ENCODE data around the gene MRPL34.

The MRPL34 gene

DNA sequence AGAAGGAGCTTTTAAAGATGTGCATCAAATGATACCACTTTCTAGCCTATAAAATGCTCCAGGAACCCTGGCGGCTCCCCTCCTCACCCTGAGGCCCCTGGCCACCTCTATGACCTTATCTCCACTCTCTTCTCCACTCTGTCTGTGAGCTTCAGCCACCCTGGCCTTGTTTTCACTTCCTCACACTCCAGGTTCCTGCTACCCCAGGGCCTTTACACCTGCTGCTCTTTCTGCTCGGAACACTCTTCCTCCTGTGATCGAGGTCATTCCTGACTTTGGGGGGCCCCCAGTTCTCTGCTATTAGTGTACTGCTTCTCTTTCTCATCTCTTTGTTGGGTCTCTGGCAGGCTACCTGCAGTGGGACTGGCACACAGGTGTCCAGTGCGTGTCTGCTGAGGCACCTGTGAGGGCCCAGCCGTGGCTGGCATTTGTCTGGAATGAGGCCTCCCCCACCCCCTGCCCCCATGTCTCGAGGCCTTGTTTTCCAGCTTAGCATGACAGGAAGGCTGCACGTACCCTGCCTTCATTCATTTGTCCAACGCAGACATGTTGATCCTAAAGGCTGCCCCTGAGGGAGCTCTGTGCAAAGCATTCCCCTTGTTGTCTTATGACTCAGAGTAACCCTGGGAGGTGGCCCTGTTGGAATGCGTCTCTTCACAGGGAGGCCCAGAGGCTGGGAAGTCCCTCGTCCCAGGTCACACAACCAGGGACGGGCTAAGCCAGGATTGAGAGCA is 6.0 kb downstream of the MRPL34 start:
- DNase-seq, result no peak

GRCh38 chr19:17312189-17313113 is 6.8 kb downstream of the MRPL34 start:
- DNase-seq, result no peak

DNA sequence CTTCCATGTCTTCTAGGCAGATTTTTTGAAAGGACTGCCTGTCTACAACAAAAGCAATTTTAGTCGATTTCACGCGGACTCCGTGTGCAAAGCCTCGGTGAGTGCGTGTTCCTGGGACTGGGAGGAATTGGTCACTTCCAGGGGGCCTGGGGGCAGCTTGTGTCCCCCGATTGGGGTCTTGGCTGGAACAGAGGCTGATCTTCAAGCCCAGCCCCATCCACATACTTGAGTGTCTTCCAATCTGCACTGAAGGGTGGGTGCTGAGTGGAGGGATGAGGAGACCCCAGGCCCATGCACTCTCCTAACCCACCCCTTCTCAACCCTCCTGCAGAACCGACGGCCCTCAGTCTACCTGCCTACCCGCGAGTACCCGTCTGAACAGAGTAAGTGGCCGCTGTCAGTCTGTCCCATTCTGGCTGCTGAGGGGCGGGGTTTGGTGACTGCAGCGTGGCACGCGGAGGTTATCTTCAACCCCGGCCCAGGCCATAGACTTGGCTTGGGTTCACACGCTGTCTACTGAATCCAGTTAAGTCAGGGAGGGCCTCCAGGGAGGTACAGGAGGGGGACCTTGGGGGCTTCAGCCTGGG is 8.4 kb downstream of the MRPL34 start:
- no peak for DNase-seq

- no peak for DNase-seq
These were observed 13.3 kb downstream of the MRPL34 start for GRCh38 chr19:17318966-17319365.

GRCh38 chr19:17319473-17320238 is 14.0 kb downstream of the MRPL34 start:
- no peak for DNase-seq

- no peak for DNase-seq
These were observed 14.8 kb downstream of the MRPL34 start for GRCh38 chr19:17320435-17320834.

GRCh38 chr19:17321655-17322489 is 16.2 kb downstream of the MRPL34 start:
- DNase-seq, result no peak

- no peak for DNase-seq
These were observed 17.2 kb downstream of the MRPL34 start for GRCh38 chr19:17322854-17323253.

GRCh38 chr19:17323300-17323963 is 17.8 kb downstream of the MRPL34 start:
- no peak for DNase-seq

GRCh38 chr19:17323964-17324332 is 18.3 kb downstream of the MRPL34 start:
- no peak for DNase-seq

DNA sequence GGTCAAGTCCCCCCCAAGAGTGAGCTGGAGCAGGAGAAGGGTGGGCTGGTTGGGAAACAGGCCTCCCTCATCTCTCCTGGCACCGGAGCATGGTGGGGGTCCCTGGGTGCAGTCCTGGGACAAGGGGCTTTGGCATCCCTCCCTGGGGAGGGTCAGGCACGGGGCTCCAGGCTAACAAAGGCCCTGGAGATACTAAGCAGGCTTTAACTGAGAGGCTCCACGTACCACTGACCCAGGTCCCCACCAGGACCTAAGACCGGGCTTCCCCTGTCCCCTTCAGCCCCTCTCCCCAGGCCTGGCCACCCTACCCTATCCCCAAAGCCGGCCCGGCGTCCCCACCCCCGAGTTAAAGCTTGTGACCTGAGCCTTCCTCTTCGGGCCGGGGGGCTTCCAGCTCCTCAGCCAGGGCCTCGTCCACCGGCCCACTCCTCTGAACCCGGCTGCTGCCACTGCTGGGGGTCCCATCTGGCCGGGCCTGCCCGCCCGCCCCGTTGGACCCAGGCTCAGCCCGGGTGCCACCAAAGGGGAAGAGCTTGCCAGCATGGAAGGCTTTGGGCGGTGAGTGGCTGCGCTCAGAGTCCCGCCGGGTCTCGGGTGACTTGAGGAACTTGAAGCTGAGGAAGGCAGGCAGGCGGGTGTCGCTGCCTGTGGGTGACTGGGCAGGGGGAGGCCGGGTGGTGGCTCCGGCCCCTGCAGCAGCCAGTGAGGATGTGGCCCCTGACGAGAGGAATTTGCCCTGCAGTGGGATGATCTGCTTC is 18.9 kb downstream of the MRPL34 start:
- no peak for DNase-seq

GRCh38 chr19:17325133-17325532 is 19.5 kb downstream of the MRPL34 start:
- DNase-seq, result no peak

GRCh38 chr19:17325881-17326594 is 20.4 kb downstream of the MRPL34 start:
- no peak for DNase-seq

DNA sequence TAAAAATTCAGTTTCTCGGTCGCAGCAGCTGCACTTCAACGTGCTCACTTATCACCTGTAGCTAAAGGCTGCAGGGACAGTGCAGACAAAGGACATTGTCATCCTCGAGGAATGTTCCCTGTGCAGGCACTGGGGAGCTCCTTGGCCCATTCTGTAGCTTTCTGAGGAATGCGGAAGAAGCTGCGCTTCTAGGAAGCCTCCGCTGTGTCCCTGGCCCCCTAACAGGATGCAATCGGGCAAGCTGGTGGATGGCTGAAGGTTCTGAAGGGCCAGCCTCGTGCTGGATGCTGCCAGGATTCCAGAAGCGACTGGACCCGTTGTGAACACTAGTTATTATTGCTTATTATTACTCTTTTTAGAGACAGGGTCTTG is 20.9 kb downstream of the MRPL34 start:
- no peak for DNase-seq

DNA sequence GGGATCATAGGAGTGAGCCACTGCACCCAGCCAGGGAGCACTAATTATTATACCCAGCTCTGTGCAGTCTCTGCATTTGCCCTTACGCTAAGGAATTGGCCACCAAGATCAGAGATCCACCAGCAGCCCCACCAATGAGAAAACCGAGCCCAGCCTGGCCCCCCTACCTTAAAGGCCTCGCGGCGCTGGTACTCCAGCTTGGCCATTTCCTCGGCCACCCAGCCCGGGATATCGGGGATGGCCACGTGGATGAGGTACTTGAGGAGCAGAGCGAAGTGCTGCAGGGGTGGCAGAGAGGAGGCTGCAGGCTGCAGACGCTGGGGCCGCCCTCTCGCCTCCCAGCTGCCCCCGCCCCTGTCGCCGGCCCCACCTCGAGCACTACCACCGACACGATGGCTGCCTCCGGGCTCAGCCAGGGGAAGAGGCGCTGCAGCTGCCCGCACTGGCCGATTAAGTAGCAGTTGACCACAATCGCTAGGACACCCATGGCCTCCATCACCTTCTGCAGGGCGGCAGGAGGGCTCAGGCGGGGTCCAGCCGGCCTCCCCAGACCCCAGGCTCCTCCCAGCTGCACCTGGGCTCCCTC is 21.5 kb downstream of the MRPL34 start:
- no peak for DNase-seq

DNA sequence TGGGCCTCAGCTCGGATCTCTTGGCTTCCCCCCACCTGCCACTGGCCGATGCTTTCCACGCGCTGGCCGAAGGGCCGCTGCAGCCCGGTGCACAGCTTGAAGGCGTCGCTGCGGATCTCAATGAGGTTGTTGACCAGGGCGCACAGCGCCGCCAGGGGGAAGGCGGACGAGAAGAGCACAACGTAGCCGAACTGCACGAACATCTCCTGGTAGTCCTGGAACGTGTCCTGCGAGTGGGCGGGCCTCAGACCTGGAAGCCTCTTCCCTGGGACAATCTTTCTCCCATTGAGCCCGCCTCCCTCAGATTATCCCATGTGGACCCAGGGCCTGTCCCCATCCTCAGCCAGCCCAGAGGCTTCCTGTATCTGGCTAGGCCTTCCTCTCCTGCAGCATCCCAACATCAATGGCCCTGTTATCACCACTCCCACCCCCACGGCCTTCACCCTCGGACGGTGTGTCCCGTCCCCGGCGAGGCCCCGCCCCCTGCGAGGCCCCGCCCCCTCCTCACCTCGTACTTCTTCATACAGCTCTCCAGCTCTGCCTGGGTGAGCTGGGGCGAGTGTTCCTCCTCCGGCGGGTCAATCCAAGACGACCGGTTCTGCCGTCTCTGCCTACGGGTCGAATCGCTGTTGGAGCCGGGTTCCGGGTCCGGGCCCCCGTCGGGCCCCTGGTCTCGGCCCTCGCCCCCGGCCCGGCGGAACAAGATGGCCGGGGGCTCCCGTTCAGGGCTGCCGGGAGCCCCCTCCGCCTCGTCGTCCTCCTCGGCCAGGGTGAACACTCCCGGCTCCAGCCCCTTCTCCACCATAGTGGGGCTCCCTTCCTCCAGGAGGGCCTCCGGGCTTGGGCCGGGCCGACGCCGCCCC is 22.2 kb downstream of the MRPL34 start:
- no peak for DNase-seq

DNA sequence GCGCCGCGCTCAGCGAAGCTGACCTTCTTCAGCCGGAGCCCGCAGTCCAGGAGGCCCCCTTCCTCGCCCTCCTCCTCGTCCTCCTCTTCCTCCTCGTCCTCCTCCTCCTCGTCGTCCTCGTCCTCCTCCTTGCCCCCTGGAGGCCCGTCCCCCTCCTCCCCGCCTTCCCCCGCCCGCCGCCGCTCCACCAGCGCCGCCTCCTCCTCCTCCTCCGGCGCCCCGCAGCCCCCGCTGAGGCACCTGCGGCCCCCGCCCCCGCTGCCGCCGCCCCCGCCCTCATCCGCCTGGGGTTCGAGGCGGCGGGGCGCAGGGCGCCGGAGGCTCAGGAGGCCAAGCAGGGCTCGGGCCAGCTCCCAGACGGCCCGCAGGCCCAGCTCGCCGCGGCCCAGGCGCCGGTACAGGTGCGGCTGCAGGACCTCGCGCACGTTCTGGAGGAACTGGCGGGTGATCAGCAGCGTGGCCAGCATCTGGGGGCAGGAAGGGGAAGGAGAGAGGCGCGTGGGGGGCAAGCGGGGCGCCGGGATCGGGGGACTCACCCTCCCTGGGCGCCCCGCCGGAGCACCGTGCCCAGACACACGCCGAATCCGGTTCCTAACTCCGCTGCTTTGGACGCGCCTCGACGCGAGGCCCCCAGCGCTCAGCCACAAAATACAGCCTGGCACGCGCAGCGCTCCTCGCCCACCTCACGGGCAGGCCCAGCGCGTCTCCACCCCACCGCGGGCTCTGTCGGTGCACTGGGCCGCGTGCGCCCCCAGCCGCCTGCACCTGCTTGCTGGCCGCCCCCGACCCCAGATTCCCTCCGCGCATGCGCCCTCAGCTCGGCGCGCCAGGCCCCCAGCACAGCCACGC is 23.1 kb downstream of the MRPL34 start:
- DNase-seq, result no peak

Measured in NCI-H446 (cell line).